IMR-90 (cell line): ENCODE measurements around the gene SLC4A2. TPM values are rescaled to one million over a fixed set of nuclear protein-coding genes. Genes with fewer than 3 reads are reported as not detected.

Experiments
- ATAC-seq: fragments of 200-7000 bp; cut with Tn5 transposase; 2 replicates; pipeline ENCODE4 v1.9.1; 2020; ENCODE audit warnings: low read depth, mild to moderate bottlenecking, moderate library complexity
- BruUV-seq: library from RNA; stranded (reverse); fragments of 400-500 nt; replicated peaks from 2 replicates; lab custom pipeline; 2021; lab: Mats Ljungman, UMichigan
- CTCF ChIA-PET: fragments of 300-600 bp; formaldehyde crosslinking; extraction: SDS; loops from one replicate; lab custom pipeline; 2021; ENCODE audit warnings: antibody characterized with exemption; lab: Yijun Ruan, JAX
- POLR2A ChIA-PET: fragments of 300-600 bp; sonication (Branson Sonifier 250); formaldehyde crosslinking; loops from one replicate; lab custom pipeline; 2022; ENCODE audit warnings: antibody characterized with exemption; ENCODE audit not compliant: unreplicated experiment; lab: Charles Lee
- DNase-seq: peaks from one replicate; pipeline ENCODE4 v3.0.0; 2013
- H2AFZ ChIP-seq: replicated peaks from 2 replicates; pipeline ENCODE3; 2013; ENCODE audit warnings: low read length, mild to moderate bottlenecking; ENCODE audit not compliant: poor library complexity
- H2AK5ac ChIP-seq: 2 replicates; pipeline ENCODE4 v1.6.1; 2013; ENCODE audit warnings: low read depth, low read length, inconsistent platforms
- H2AK9ac ChIP-seq: replicated peaks from 2 replicates; pipeline ENCODE3; 2013; ENCODE audit warnings: mild to moderate bottlenecking, low read depth, low read length, moderate library complexity; ENCODE audit not compliant: poor library complexity
- H2BK120ac ChIP-seq: 2 replicates; pipeline ENCODE4 v1.6.1; 2013; ENCODE audit warnings: low read depth, low read length, inconsistent platforms
- H2BK15ac ChIP-seq: 3 replicates; pipeline ENCODE4 v1.6.1; 2013; ENCODE audit warnings: low read depth, low read length, inconsistent platforms
- H2BK20ac ChIP-seq: 2 replicates; pipeline ENCODE4 v1.6.1; 2013; ENCODE audit warnings: low read depth, mild to moderate bottlenecking, inconsistent platforms, low read length, moderate library complexity
- H2BK5ac ChIP-seq: 2 replicates; pipeline ENCODE4 v1.6.1; 2013; ENCODE audit warnings: mild to moderate bottlenecking, low read depth, low read length, inconsistent platforms; ENCODE audit not compliant: poor library complexity, severe bottlenecking
- H3K14ac ChIP-seq: replicated peaks from 2 replicates; pipeline ENCODE4 v1.6.1; 2013; ENCODE audit warnings: low read depth, low read length, inconsistent platforms
- H3K18ac ChIP-seq: 2 replicates; pipeline ENCODE4 v1.6.1; 2013; ENCODE audit warnings: low read depth, low read length, control low read depth
- H3K23ac ChIP-seq: 2 replicates; pipeline ENCODE4 v1.6.1; 2013; ENCODE audit warnings: low read depth, low read length, inconsistent platforms
- H3K27ac ChIP-seq: 2 replicates; pipeline ENCODE4 v1.5.1; 2013; ENCODE audit warnings: mild to moderate bottlenecking, control low read depth, low read length; ENCODE audit not compliant: insufficient read depth
- H3K27me3 ChIP-seq: 2 replicates; pipeline ENCODE4 v1.6.1; 2013; ENCODE audit warnings: low read length; ENCODE audit not compliant: control insufficient read depth, insufficient read depth
- H3K36me3 ChIP-seq: 2 replicates; pipeline ENCODE4 v1.6.1; 2013; ENCODE audit warnings: low read length, mixed read lengths; ENCODE audit not compliant: control insufficient read depth, insufficient read depth
- H3K4ac ChIP-seq: 2 replicates; pipeline ENCODE4 v1.6.1; 2013; ENCODE audit warnings: low read depth, low read length, inconsistent platforms
- H3K4me1 ChIP-seq: 2 replicates; pipeline ENCODE4 v1.6.1; 2013; ENCODE audit warnings: low read length, mixed read lengths; ENCODE audit not compliant: control insufficient read depth, insufficient read depth
- H3K4me2 ChIP-seq: 2 replicates; pipeline ENCODE4 v1.6.1; 2013; ENCODE audit warnings: low read depth, mild to moderate bottlenecking, control low read depth, low read length, moderate library complexity
- H3K4me3 ChIP-seq: 2 replicates; pipeline ENCODE4 v1.5.1; 2013; ENCODE audit warnings: low read depth, mild to moderate bottlenecking, control low read depth, low read length, moderate library complexity; ENCODE audit not compliant: insufficient read depth
- H3K56ac ChIP-seq: 2 replicates; pipeline ENCODE4 v1.6.1; 2013; ENCODE audit warnings: low read length, inconsistent platforms; ENCODE audit not compliant: insufficient read depth; ENCODE audit errors: extremely low read depth
- H3K79me1 ChIP-seq, 2 experiments: 2 replicates each; pipeline ENCODE4 v1.6.1; 2013; ENCODE audit warnings: low read length in 2 of 2, inconsistent platforms in 1 of 2, low read depth in 1 of 2
- H3K9ac ChIP-seq: 2 replicates; pipeline ENCODE4 v1.6.1; 2013; ENCODE audit warnings: low read depth, low read length, control low read depth
- H3K9me1 ChIP-seq: 2 replicates; pipeline ENCODE4 v1.6.1; 2013; ENCODE audit warnings: low read length, inconsistent platforms; ENCODE audit not compliant: insufficient read depth
- H3K9me3 ChIP-seq: 2 replicates; pipeline ENCODE4 v1.6.1; 2013; ENCODE audit warnings: low read length; ENCODE audit not compliant: control insufficient read depth, insufficient read depth
- H4K20me1 ChIP-seq: 2 replicates; pipeline ENCODE4 v1.6.1; 2013; ENCODE audit warnings: low read length, inconsistent platforms; ENCODE audit not compliant: insufficient read depth
- H4K5ac ChIP-seq: 2 replicates; pipeline ENCODE4 v1.6.1; 2013; ENCODE audit warnings: mild to moderate bottlenecking, low read depth, low read length, control low read depth
- H4K8ac ChIP-seq, 2 experiments: 2 replicates each; pipeline ENCODE4 v1.6.1; 2013; ENCODE audit warnings: low read depth in 2 of 2, low read length in 2 of 2, control low read depth in 1 of 2, inconsistent platforms in 1 of 2
- H4K91ac ChIP-seq: 2 replicates; pipeline ENCODE4 v1.6.1; 2013; ENCODE audit warnings: low read depth, low read length, inconsistent platforms; ENCODE audit not compliant: insufficient read depth
- FOS ChIP-seq: fragments of 150-350 bp; IDR thresholded peaks from 2 replicates; pipeline ENCODE4 v1.6.1; 2016; ENCODE audit warnings: low read depth, low read length
- MAZ ChIP-seq: IDR thresholded peaks from 2 replicates; pipeline ENCODE4 v1.6.1; 2012; ENCODE audit warnings: low read depth, mild to moderate bottlenecking, low read length, improper control_type of control experiment, moderate library complexity, borderline replicate concordance
- RFX5 ChIP-seq: IDR thresholded peaks from 2 replicates; pipeline ENCODE4 v1.8.0; 2012; ENCODE audit warnings: low read depth, mild to moderate bottlenecking, low read length, moderate library complexity
- WGBS, 2 experiments: methylation state at CpG; one replicate each; pipeline versions ENCODE4 v1.1.5 to v1.1.7; 2013; ENCODE audit warnings: missing lambda C conversion rate in 2 of 2; ENCODE audit not compliant: insufficient read length in 1 of 2; ENCODE audit errors: extremely low coverage in 2 of 2; 5-methylcytosine and 5-hydroxymethylcytosine counted together
- dilution Hi-C: fragments of 300-500 bp; cut with HindIII; formaldehyde crosslinking; loops from one replicate; pipeline ENCODE4 v1.14.3; 2018; ENCODE audit warnings: low sequenced_read_pairs; ENCODE audit not compliant: unreplicated experiment
- in situ Hi-C: fragments of 300-500 bp; cut with MboI; formaldehyde crosslinking; loops from 3 replicates; pipeline ENCODE4 v1.14.3; 2019; ENCODE audit warnings: low sequenced_read_pairs, inconsistent platforms, mixed read lengths
- intact Hi-C: fragments of 100-400 bp; cut with micrococcal nuclease; formaldehyde crosslinking; loops from 2 replicates; pipeline ENCODE4 v1.10.0; 2022
- polyA plus RNA-seq, 3 experiments: library from polyadenylated mRNA; depleted of rRNA; stranded (reverse); fragments of >200 nt; gene quantifications; 2 replicates each; pipeline ENCODE4 v1.2.3, GENCODE V29; 2012; ENCODE audit warnings: low replicate concordance in 1 of 3
- total RNA-seq: library from RNA; depleted of rRNA; stranded (reverse); fragments of >200 nt; gene quantifications from 2 replicates; pipeline ENCODE4 v1.2.3, GENCODE V29; 2012

The SLC4A2 gene
- total and polyA plus RNA-seq, 2 of the 4 experiments (the other 2 are of a cell fraction) = 29.6 to 91.0 TPM

- Histone ChIP-seq H3K4ac (no peak overlapping the region), H3K27me3 (peaks cover 45% of the 10 kb centered on the region), H3K23ac (no peak overlapping the region), H4K20me1 (no peaks in the 10 kb centered on the region), H2BK15ac (no peak overlapping the region), H4K8ac (no peak overlapping the region), H2BK5ac (no peak overlapping the region), H4K91ac (no peak overlapping the region), H2BK120ac (no peak overlapping the region), H3K27ac (no peak overlapping the region), H3K14ac (no peak overlapping the region), H3K4me2 (no peak overlapping the region), H2AK9ac (no peak overlapping the region), H3K9ac (no peak overlapping the region), H3K9me3 (no peaks in the 10 kb centered on the region), H2AFZ (no peak overlapping the region), H3K9me1 (no peaks in the 10 kb centered on the region), H3K4me3 (no peak overlapping the region), H2AK5ac (no peak overlapping the region), H3K56ac (no peak overlapping the region), H3K36me3 (no peaks in the 10 kb centered on the region), H3K79me1 (no peaks in the 10 kb centered on the region), H3K18ac (no peak overlapping the region), H2BK20ac (no peak overlapping the region), H3K4me1 (peaks cover 3% of the 10 kb centered on the region; the same call in 1 of the 2 replicates), H4K5ac (no peak overlapping the region)
- intact Hi-C loops (no loop called here), in situ Hi-C loops (loop anchor here (5.0 kb wide), 1 partner anchor 89 kb away; no protein-coding TSS in a partner anchor), dilution Hi-C loops (no loop called here)
- no TSS peak for BruUV-seq
- no peak for DNase-seq
- TF ChIP-seq RFX5 = no peak
- no peak for TF ChIP-seq MAZ
- no peak for TF ChIP-seq FOS
- no peak for ATAC-seq
- ChIA-PET CTCF (no interaction called here), POLR2A (no interaction called here)
- WGBS, 2 experiments = no CpG with 5 or more reads among the region's 10 CpGs
Measured at GRCh38 chr7:151023232-151023631, 36.2 kb upstream of the SLC4A2 start.
